WERI-Rb-1 (cell line): ENCODE data around the gene MLPH.

ENCODE experiments used
- DNase-seq: peaks from one replicate; pipeline ENCODE4 v3.0.0-alpha.2; 2020
- H3K27ac ChIP-seq: fragments of 250-450 bp; sonication (Bioruptor Pico); 2 replicates; pipeline ENCODE4 v1.5.1; 2020; ENCODE audit warnings: mild to moderate bottlenecking, moderate library complexity
- H3K27me3 ChIP-seq: fragments of 250-450 bp; sonication (Bioruptor Pico); 2 replicates; pipeline ENCODE4 v1.5.1; 2021; ENCODE audit warnings: mild to moderate bottlenecking, low read depth, moderate library complexity; ENCODE audit not compliant: insufficient read depth, severe bottlenecking
- H3K36me3 ChIP-seq: fragments of 250-450 bp; sonication (Bioruptor Pico); 2 replicates; pipeline ENCODE4 v1.5.1; 2020; ENCODE audit warnings: mild to moderate bottlenecking, moderate library complexity
- H3K4me3 ChIP-seq: 2 replicates; pipeline ENCODE4 v1.5.1; 2011; ENCODE audit warnings: low read depth, mild to moderate bottlenecking, control low read depth, low read length
- H3K9me3 ChIP-seq: fragments of 250-450 bp; sonication (Bioruptor Pico); 2 replicates; pipeline ENCODE4 v1.5.1; 2021; ENCODE audit warnings: mild to moderate bottlenecking, moderate library complexity; ENCODE audit not compliant: severe bottlenecking
- TF ChIP-seq, protein P1 (sequence below): IDR thresholded peaks from 2 replicates; pipeline ENCODE4 v1.5.1; 2011; ENCODE audit warnings: low read depth, mild to moderate bottlenecking, control low read depth, inconsistent platforms, low read length

The MLPH gene

DNA sequence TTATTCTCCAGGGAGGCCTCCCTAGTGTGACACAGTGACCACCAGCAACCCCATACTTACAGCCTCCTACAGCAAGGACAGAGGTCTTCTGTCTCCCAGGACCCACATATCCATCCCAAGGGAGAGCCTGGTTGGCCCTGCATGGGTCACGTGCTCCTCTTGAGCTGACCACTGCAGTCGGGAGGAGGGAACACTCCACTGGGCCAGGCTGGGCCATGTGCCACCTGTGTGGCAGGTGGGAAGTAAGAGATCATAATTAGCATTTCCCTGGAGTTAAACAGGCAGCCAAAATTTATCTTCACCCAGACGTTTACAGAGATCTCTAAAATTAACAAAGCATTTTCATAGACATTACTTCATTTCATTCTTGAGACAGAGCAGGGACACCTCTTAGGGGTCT lies 33.4 kb upstream of the MLPH start:
- Histone ChIP-seq H3K4me3 (no peak overlapping the region), H3K9me3 (peaks cover 5% of the 10 kb centered on the region), H3K36me3 (no peaks in the 10 kb centered on the region), H3K27me3 (peaks cover 84% of the 10 kb centered on the region), H3K27ac (no peak overlapping the region)
- TF ChIP-seq, protein P1, sequence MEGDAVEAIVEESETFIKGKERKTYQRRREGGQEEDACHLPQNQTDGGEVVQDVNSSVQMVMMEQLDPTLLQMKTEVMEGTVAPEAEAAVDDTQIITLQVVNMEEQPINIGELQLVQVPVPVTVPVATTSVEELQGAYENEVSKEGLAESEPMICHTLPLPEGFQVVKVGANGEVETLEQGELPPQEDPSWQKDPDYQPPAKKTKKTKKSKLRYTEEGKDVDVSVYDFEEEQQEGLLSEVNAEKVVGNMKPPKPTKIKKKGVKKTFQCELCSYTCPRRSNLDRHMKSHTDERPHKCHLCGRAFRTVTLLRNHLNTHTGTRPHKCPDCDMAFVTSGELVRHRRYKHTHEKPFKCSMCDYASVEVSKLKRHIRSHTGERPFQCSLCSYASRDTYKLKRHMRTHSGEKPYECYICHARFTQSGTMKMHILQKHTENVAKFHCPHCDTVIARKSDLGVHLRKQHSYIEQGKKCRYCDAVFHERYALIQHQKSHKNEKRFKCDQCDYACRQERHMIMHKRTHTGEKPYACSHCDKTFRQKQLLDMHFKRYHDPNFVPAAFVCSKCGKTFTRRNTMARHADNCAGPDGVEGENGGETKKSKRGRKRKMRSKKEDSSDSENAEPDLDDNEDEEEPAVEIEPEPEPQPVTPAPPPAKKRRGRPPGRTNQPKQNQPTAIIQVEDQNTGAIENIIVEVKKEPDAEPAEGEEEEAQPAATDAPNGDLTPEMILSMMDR, result no peak
- no peak for DNase-seq

DNA sequence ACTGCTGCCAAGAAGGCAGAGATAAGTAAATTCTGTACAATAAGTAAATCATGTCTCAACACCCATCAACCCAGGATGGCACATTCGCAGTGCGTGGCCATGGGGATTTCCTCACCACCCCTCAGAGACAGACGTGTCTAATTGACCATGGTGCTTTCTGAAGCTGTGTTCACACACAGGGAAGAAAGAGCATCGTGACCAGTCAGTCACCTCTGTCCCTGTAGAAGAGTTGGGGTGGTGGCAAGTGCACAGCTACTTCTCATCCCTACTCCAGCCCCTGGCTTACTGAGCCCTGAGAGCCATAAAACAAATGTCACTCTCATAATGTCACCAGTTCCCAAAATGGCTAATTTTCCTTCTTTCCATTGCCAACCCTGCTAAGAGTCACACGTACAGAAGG lies 31.3 kb upstream of the MLPH start:
- TF ChIP-seq, protein P1, result no peak
- H3K27ac ChIP-seq, result no peak overlapping the region
- no peak for DNase-seq
- H3K9me3 ChIP-seq, result no peaks in the 10 kb centered on the region
- no peaks in the 10 kb centered on the region for H3K36me3 ChIP-seq
- H3K4me3 ChIP-seq, result no peak overlapping the region
- H3K27me3 ChIP-seq, result peaks cover 86% of the 10 kb centered on the region

DNA sequence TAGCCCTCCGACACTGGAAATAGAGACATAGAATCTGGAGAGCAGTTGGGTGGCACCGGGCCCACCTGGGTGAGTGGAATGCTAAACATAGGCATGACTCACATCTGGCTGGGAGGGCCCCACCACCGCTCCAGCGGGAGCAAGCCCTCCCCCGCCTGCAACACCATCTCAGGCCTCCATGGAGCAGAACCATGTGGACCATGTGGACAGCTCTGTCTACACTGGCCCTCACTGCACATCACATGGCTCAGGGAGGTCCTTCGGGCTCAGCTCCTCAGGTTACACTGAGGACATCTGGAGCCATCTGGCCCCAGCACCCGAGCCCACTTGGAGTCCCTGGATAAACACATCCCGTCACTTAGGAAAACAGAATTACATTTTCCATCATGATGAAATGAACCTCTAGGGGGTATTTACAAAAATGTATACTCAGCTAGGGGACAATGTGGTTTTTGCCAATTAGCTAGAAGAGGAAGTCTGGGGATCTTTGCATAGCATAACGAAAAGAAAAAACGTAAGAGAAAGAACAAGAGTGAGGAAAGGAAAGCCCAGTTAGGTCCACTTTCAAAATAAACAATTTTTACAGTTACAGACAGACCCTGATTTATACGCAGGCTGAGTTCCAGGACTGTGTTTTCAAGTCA lies 30.7 kb upstream of the MLPH start:
- H3K4me3 ChIP-seq, result no peak overlapping the region
- no peak for DNase-seq
- TF ChIP-seq, protein P1, result no peak
- H3K27ac ChIP-seq, result no peak overlapping the region
- H3K27me3 ChIP-seq, result peaks cover 86% of the 10 kb centered on the region
- H3K36me3 ChIP-seq, result no peaks in the 10 kb centered on the region
- no peaks in the 10 kb centered on the region for H3K9me3 ChIP-seq

DNA sequence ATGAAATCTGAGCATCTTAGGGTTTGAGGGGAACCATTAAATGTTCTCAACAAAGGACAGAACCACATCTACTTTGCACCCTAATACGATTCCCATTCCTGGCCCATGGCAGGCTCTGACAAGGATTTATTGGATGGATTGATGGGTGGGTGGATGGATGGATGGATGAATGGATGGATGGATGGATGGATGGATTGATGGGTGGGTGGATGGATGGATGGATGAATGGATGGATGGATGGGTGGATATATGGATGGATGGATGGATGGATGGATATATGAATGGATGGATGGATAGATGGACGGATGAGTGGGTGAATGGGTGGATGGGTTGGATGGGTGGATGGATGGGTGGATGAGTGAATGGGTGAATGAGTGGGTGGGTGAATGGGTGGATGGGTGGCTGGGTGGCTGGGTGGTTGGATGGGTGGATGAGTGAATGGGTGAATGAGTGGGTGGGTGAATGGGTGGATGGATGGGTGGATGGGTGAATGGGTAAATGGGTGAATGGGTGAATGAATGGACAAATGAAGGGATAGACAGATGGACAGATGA lies 29.6 kb upstream of the MLPH start:
- DNase-seq, result no peak
- Histone ChIP-seq H3K27me3 (peaks cover 84% of the 10 kb centered on the region), H3K9me3 (no peaks in the 10 kb centered on the region), H3K4me3 (no peak overlapping the region), H3K36me3 (no peaks in the 10 kb centered on the region), H3K27ac (no peak overlapping the region)
- TF ChIP-seq, protein P1, result no peak

DNA sequence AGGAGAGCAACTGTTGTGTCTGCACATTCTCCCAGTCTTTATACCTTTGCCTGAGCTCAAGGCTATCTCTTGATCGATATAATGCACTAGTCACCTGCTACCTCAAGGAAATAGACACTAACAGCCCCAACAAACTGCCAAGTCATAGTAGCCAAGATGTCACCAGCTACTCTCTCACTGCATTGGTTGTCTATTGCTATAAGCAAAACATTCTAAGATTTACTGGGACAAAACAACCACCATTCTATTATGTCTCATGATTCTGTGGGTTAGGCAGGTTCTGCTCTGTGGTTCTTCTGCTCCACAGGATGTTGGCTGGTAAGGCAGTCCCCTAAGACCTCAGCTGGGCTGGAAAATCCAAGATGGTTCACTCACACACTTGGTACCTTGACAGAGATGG lies 28.5 kb upstream of the MLPH start:
- peaks cover 77% of the 10 kb centered on the region for H3K27me3 ChIP-seq
- no peak overlapping the region for H3K27ac ChIP-seq
- no peaks in the 10 kb centered on the region for H3K36me3 ChIP-seq
- no peak for DNase-seq
- peaks cover 2% of the 10 kb centered on the region for H3K9me3 ChIP-seq
- TF ChIP-seq, protein P1, result no peak
- H3K4me3 ChIP-seq, result no peak overlapping the region

DNA sequence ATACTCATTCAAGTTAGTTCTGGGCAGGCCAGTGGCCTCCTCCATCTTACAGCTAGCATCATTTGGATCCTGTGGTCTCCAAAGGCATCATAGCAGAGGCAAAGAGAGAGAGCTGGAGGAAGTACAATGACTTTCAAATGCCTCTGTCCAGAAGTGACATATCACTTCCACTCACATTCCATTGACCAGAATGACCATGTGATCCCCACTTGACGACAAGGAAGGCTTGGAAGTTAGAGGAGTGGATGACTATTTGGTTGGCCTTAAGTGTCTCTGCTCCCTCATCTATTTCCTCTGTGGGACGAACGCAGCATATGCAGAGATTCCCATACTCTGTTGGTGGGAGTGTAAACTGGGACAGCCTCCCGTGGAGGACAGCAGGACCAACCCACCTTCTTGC lies 27.8 kb upstream of the MLPH start:
- TF ChIP-seq, protein P1, result no peak
- no peak overlapping the region for H3K27ac ChIP-seq
- DNase-seq, result no peak
- H3K9me3 ChIP-seq, result peaks cover 3% of the 10 kb centered on the region
- H3K27me3 ChIP-seq, result peaks cover 72% of the 10 kb centered on the region
- no peaks in the 10 kb centered on the region for H3K36me3 ChIP-seq
- H3K4me3 ChIP-seq, result no peak overlapping the region
